NCI-H345 (cell line): Measurements from ENCODE around the gene ABCD1.
"Not testable (repeated sequence)": the region's sequence is repeated elsewhere in the genome, so short reads cannot be mapped to it uniquely, and the experiment has no call there.

Experiments used
- DNase-seq: peaks from one replicate; lab custom pipeline; 2025; lab: John Stamatoyannopoulos, UW

The ABCD1 gene

DNA sequence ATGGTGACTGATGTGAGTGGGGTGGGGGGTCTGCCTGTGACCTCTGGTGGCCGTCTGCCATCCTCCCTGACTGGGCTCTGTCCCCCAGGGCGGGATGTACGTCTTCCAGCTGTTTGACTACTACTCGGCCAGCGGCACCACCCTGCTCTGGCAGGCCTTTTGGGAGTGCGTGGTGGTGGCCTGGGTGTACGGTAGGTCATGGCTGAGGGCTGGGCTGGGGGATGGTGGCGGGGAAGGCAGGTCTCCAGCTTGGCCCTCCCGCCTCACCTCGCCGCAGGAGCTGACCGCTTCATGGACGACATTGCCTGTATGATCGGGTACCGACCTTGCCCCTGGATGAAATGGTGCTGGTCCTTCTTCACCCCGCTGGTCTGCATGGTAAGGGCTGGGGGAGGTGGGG lies 30.4 kb upstream of the ABCD1 start:
- not testable (repeated sequence) for DNase-seq

DNA sequence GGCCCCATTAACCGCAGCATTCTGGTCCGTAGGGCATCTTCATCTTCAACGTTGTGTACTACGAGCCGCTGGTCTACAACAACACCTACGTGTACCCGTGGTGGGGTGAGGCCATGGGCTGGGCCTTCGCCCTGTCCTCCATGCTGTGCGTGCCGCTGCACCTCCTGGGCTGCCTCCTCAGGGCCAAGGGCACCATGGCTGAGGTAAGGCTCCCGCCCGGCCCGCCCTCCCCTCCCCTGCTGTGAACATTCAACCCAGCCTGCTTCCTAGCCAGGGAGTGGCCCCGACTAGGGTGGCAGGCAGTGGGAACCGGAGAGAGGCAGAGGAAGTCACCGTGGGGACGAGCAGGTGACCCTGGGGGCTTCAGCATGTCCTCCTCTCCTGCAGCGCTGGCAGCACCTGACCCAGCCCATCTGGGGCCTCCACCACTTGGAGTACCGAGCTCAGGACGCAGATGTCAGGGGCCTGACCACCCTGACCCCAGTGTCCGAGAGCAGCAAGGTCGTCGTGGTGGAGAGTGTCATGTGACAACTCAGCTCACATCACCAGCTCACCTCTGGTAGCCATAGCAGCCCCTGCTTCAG lies 29.9 kb upstream of the ABCD1 start:
- DNase-seq: no peak

DNA sequence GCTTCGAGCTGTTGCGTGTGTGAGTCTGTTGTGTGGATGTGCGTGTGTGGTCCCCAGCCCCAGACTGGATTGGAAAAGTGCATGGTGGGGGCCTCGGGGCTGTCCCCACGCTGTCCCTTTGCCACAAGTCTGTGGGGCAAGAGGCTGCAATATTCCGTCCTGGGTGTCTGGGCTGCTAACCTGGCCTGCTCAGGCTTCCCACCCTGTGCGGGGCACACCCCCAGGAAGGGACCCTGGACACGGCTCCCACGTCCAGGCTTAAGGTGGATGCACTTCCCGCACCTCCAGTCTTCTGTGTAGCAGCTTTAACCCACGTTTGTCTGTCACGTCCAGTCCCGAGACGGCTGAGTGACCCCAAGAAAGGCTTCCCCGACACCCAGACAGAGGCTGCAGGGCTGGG lies 28.6 kb upstream of the ABCD1 start:
- no peak for DNase-seq

DNA sequence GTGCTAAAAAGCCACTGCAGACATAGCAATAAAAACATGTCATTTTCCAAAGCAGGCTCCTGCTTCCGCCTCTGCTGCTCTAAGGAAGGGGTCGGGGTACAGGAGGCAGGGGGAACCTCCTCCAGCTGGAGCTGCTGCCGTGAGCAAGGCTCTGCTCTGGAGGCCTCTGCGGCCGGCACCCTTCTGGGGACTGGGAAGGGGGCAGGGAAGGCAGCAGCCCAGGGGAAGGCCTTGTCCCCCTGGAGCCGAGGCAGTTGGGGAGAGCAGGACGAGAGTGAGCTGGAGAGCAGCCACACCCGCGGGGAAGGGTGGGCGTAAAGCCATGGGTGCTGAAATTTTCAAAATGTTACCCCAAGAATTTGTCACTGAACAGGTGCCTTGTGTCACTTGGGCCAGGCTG lies 28.1 kb upstream of the ABCD1 start:
- DNase-seq: not testable (repeated sequence)

DNA sequence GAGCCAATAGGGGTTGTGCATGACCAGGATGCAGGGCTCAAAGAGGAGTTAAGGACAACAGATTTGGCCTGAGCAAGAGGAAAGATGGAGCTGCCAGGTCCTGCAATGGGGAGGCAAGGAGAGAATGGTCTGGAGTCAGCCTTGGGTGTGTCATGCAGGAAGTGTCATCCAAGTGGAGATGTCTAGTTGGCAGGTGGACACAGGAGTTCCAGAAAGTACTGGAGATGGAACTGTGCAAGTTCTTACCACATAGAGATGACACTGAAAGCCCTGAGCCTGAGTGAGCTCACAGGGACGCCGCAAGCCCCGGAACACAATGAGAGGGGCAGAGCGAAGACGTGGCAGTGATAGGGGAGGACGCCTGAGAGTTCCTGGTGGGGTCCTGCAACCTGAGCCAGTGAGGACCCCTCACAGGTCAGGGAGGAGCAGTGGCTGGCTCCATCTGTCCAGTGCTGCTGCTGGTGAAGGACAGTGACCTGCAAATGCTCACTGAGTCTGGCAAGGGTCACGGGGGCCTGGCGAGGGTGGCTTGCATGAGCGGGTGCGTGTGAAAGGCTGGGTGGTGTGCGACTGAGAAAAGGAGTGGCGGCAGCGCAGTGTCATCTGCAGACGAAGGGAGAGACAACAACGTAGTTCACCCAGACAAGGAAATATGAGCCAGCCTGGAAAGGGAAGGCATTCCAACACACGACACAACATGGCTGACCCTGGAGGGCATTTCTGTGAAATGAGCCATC lies 27.5 kb upstream of the ABCD1 start:
- DNase-seq: not testable (repeated sequence)

DNA sequence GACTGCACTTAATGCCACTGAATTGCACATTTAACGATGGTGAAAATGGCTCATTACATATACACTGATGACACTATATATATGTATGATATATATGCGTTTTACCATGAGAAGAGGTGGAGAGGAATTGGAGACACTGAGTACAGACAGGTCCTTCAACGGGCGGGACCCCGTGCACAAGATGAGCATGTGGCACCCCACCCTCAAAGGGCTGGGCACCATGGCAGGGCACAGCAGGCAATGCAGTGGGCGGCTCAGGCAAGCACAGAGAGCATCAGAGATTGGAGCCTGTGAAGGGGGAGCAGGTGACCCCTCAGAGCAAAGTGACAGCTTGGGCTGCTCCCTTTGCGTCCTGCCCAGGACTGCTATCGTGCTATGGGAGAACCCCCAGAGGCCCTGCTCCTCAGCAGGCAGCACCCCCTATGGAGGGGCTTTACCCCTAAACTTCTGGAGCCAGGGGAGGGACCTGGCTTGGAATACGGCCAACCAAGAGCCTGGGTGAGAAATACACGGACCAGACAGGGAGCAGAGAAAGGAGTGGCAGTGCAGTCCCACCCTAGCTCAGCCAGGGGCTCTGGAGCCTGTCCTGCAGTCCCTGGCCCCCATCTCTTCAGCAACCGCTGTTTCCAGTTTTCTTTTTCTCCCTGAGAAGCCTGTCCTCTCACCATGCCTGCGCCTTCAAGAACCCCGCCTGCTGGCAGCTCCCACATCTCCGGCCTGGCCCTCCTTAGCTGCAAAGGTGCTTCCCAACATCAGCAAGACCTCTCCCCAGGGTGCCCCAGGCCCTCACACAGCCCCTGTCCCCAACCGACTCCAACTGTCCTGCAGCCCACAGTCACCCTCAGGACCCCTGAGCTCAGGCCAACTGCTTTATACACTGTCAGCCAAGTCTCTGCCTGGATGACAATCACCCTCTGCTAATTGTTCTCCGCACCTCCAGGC lies 26.5 kb upstream of the ABCD1 start:
- no peak for DNase-seq

GRCh38 chrX:153699210-153699783 lies 25.4 kb upstream of the ABCD1 start:
- DNase-seq: not testable (repeated sequence)

DNA sequence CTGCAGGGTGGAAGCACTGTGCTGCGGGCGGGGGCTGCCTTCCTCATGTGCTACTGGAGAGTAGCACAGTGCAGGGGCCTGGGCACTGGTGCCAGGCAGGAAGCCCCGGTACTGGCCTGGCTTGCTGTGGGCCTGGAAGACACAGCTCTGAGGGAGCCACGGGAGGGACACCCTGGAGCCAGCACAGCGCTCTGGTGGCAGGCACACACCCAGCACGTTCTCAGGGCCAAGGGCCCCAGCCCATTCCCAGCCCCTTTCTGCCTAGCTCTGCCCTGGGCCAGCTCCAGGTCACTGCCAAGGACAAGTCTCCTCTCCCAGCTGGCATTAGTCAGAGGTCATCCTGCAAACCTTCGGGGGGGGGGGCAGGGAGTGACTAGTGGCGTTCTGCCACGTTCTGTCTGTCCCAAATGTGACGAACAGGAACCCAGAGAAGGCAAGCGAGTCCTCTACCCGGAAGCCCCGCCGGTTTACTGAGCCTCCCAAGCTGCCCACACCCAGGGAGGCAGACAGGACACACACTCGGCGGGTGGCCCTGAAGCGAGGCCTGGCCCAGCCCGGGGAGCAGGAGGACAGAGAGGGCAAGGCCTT lies 24.8 kb upstream of the ABCD1 start:
- not testable (repeated sequence) for DNase-seq

- no peak for DNase-seq
Measured at GRCh38 chrX:153700376-153700945, 24.2 kb upstream of the ABCD1 start.

DNA sequence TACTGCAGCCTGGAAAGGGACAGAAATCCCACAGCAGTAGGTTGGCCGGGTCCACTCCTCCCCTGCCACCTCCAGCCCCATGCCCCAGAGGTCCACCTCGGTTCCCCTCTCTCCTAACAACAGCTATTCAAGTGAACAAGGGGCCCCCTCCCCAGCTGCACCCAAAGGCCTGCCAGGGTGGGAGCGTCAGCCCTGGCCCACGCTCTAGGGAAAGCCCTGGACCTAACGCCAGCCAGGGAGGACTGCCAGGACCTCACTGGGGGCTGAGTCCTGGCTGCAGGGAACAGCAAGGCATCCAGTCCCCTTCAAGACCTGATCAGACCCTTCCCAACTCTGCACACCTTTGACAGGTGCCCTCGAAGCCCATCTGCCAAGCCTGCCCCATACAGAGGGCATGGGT lies 23.7 kb upstream of the ABCD1 start:
- no peak for DNase-seq

- no peak for DNase-seq
Measured at GRCh38 chrX:153701706-153702105, 22.9 kb upstream of the ABCD1 start.

GRCh38 chrX:153702336-153703035 lies 22.2 kb upstream of the ABCD1 start:
- no peak for DNase-seq

GRCh38 chrX:153703036-153703370 lies 21.7 kb upstream of the ABCD1 start:
- no peak for DNase-seq

- no peak for DNase-seq
Measured at GRCh38 chrX:153704021-153704526, 20.6 kb upstream of the ABCD1 start.

- not testable (repeated sequence) for DNase-seq
Measured at GRCh38 chrX:153704631-153705402, 19.8 kb upstream of the ABCD1 start.

- not testable (repeated sequence) for DNase-seq
Measured at GRCh38 chrX:153705403-153706060, 19.1 kb upstream of the ABCD1 start.

GRCh38 chrX:153706799-153707198 lies 17.9 kb upstream of the ABCD1 start:
- no peak for DNase-seq

DNA sequence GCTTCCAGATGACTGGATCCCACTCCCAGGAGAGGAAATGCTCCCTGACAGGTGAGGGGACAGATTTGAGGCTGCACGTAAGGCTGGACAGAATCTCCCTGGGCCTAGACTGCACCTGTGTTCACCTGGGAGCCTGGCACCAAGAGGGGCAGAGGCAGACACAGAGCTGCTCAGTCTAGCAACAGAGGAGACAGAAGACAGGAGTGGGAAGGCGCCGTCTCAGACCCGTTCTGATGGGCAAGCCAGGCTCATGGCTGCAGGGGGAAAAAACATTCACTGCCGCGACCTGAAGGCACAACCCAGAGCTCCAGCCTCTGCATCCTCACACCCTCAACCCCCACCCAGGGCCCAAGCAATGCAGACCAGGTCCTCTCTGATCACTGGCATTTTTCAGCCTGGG lies 17.2 kb upstream of the ABCD1 start:
- DNase-seq: no peak

GRCh38 chrX:153708415-153708814 lies 16.2 kb upstream of the ABCD1 start:
- no peak for DNase-seq
